ENCODE data around the gene PIGV. TPM values are rescaled to one million over a fixed set of nuclear protein-coding genes. Genes with fewer than 3 reads are reported as not detected.
"Not testable (repeated sequence)": the region's sequence is repeated elsewhere in the genome, so short reads cannot be mapped to it uniquely, and the experiment has no call there.

The PIGV gene
- total RNA-seq, 2 experiments from 2014 or later, result 10.3 to 18.0 TPM

DNA sequence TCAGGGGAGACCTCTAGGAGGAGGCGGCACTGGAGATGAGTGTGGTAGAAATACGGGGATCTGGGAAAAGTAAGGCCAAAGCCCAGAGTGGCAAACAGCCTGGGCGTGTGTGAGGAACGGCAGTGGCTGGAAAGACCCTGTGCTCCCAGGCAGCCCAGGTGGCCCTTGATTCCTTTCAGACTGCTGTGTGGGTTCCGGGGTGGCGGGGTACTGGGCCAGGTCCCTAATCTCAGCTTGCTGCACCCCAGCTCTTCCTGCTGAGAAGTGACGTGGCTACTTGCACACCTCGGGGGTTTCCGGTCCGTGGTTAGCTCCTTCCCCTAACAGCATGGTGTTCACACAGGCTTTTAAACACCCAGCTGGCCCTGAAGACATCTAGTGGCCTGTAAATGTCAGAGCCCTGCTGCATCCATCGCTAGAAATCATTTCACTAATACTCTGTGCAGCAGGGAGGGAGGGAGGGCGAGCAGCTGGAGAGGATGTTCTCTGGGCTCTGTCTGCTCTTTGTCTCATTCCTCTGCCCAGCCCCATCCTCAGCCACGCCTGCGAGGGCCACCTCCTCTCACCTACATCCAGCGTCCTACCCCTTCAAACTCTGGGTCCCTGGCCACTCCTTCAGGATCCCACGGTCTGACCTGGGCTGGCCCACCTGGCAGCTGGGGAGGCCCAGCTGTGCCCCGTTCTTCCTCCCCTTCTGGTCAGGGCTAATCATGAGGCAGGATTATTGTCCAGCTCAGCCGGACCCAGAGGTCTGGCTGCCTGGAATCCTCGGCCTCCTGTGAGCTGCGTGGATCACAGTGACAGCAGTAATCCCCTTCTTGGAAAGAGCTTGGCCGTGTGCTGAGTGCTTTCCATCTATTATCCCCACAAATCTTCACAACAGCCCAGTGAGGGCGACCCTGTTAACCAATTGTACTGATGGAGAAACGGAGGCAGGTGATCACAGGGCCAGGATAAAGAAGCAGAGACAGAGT is 46.0 kb downstream of the PIGV start:
- TF ChIP-seq, protein P1, sequence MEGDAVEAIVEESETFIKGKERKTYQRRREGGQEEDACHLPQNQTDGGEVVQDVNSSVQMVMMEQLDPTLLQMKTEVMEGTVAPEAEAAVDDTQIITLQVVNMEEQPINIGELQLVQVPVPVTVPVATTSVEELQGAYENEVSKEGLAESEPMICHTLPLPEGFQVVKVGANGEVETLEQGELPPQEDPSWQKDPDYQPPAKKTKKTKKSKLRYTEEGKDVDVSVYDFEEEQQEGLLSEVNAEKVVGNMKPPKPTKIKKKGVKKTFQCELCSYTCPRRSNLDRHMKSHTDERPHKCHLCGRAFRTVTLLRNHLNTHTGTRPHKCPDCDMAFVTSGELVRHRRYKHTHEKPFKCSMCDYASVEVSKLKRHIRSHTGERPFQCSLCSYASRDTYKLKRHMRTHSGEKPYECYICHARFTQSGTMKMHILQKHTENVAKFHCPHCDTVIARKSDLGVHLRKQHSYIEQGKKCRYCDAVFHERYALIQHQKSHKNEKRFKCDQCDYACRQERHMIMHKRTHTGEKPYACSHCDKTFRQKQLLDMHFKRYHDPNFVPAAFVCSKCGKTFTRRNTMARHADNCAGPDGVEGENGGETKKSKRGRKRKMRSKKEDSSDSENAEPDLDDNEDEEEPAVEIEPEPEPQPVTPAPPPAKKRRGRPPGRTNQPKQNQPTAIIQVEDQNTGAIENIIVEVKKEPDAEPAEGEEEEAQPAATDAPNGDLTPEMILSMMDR (conservative IDR thresholded peaks at IDR 0.05; ENCODE audit: low read length), result peak; percentile 52
- TF ChIP-seq EZH2phosphoT487 (IDR thresholded peaks at IDR 0.05; ENCODE audit: borderline replicate concordance, low read depth, low read length), result no peak
- Histone ChIP-seq H3K4me2 (ENCODE audit: low read length) (peak overlapping the region; percentile 51), H3K79me2 (ENCODE audit: insufficient read depth, low read depth, low read length) (no peaks in the 10 kb centered on the region), H4K20me1 (ENCODE audit: insufficient read depth, low read length) (no peaks in the 10 kb centered on the region), H3K4me3 (ENCODE audit: low read depth, low read length, poor library complexity, severe bottlenecking) (no peak overlapping the region), H3K4me1 (ENCODE audit: insufficient read depth, low read length, poor library complexity, severe bottlenecking) (peaks cover 23% of the 10 kb centered on the region), H3K9me2 (ENCODE audit: insufficient read depth, low read length) (no peaks in the 10 kb centered on the region), H3K27ac (ENCODE audit: low read depth, low read length, poor library complexity, severe bottlenecking) (peak overlapping the region; percentile 57), H3K36me3 (ENCODE audit: insufficient read depth, low read length) (peaks cover 44% of the 10 kb centered on the region; the same call in 1 of the 2 replicates), H3K9me3 (ENCODE audit: low read length) (no peaks in the 10 kb centered on the region), H2AFZ (ENCODE audit: low read length) (no peak overlapping the region)
- intact Hi-C loops (cut with micrococcal nuclease; ENCODE audit: unreplicated experiment), result loop anchor here (2.0 kb wide), 2 partner anchors 23 to 45 kb away; no protein-coding TSS in a partner anchor
- peak; percentile 85 for DNase-seq (ENCODE audit: low spot score)
- POLR2A ChIA-PET, result interaction anchor here (0.5 to 1.6 kb wide), 11 partner anchors 9 to 534 kb away, joined by 3 to 11 read pairs (median 4); partner anchors contain the start of gene GPN2
- CTCF ChIA-PET (ENCODE audit: unreplicated experiment), result interaction anchor here (1.5 kb wide), 1 partner anchor 13 kb away, joined by 9 read pairs; no protein-coding TSS in a partner anchor
- BruUV-seq (replicated peaks), result no TSS peak

DNA sequence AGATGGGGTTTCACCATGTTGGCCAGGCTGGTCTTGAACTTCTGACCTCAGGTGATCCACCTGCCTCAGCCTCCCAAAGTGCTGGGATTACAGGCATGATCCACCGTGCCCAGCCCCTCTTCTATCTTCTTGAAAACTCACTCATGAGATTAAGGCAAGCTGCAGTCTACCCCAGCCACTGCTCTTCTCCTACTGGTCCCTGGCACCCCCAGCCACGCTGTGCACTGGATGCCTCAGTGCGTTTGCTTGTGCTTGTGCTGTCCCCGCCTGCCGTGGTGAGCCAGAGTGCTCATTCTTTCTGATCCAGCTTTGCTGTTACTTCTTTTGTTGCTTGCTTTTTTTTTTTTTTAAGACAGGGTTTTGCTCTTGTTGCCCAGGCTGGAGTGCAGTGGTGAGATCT is 49.9 kb downstream of the PIGV start:
- BruUV-seq (replicated peaks); H3K4me3 ChIP-seq (ENCODE audit: low read depth, low read length, poor library complexity, severe bottlenecking); H3K4me2 ChIP-seq (ENCODE audit: low read length); H2AFZ ChIP-seq (ENCODE audit: low read length); intact Hi-C loops (cut with micrococcal nuclease; ENCODE audit: unreplicated experiment); H4K20me1 ChIP-seq (ENCODE audit: insufficient read depth, low read length); DNase-seq (ENCODE audit: low spot score); H3K27ac ChIP-seq (ENCODE audit: low read depth, low read length, poor library complexity, severe bottlenecking); H3K9me2 ChIP-seq (ENCODE audit: insufficient read depth, low read length); CTCF ChIA-PET (ENCODE audit: unreplicated experiment); POLR2A ChIA-PET; H3K79me2 ChIP-seq (ENCODE audit: insufficient read depth, low read depth, low read length); H3K9me3 ChIP-seq (ENCODE audit: low read length): not testable (repeated sequence)
- H3K4me1 ChIP-seq (ENCODE audit: insufficient read depth, low read length, poor library complexity, severe bottlenecking), result peaks cover 15% of the 10 kb centered on the region
- H3K36me3 ChIP-seq (ENCODE audit: insufficient read depth, low read length), result peaks cover 66% of the 10 kb centered on the region

DNA sequence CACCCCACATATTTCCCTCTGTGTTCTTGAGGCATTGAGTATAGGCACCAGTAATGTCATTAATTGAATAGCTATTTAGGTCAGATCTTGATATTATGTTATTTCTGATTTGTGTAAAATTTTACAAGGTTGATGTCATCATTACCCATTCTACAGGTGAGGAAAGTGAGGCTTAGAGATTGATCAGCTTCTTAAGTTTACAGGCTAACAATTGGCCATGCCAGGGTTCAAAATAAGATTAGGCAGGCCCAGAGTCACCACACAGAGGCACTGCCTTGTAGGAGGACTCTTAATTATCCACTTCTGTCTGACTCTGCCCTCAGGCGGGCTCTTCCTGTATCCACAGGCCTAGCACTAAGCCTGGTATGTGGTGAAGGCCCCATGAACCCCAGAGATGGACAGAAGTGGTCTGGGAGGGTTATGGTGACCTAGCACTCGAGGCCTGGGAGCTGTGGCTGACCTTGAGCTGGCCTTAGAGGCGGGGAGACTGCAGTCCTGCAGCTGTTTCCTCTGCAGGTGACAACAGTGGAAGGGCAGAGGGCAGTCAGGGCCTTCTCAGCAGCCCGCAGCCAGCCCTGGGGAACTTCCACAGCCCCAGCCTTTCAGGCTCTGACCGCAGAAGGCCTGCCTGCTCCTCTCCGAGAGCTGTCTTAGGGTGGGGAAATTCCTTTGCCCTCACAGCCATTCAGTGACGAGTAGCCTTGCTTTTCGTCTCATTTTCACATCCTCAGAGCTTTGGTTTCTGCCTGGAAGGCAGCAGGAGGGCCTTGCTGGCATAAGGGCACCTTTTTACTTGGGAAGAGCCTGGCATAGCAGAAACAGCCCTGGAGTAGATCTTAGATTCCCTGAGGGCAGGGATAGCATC is 51.0 kb downstream of the PIGV start:
- H2AFZ ChIP-seq (ENCODE audit: low read length), result no peak overlapping the region
- no peak for DNase-seq (ENCODE audit: low spot score)
- no peak overlapping the region for H3K4me2 ChIP-seq (ENCODE audit: low read length)
- H4K20me1 ChIP-seq (ENCODE audit: insufficient read depth, low read length), result no peaks in the 10 kb centered on the region
- H3K4me1 ChIP-seq (ENCODE audit: insufficient read depth, low read length, poor library complexity, severe bottlenecking), result peaks cover 6% of the 10 kb centered on the region
- H3K36me3 ChIP-seq (ENCODE audit: insufficient read depth, low read length), result peaks cover 67% of the 10 kb centered on the region
- CTCF ChIA-PET (ENCODE audit: unreplicated experiment), result no interaction called here
- H3K9me3 ChIP-seq (ENCODE audit: low read length), result no peaks in the 10 kb centered on the region
- H3K9me2 ChIP-seq (ENCODE audit: insufficient read depth, low read length), result no peaks in the 10 kb centered on the region
- POLR2A ChIA-PET, result interaction anchor here (0.6 kb wide), 1 partner anchor 39 kb away, joined by 3 read pairs; no protein-coding TSS in a partner anchor
- H3K4me3 ChIP-seq (ENCODE audit: low read depth, low read length, poor library complexity, severe bottlenecking), result no peak overlapping the region
- intact Hi-C loops (cut with micrococcal nuclease; ENCODE audit: unreplicated experiment), result no loop called here
- BruUV-seq (replicated peaks), result no TSS peak
- no peaks in the 10 kb centered on the region for H3K79me2 ChIP-seq (ENCODE audit: insufficient read depth, low read depth, low read length)
- H3K27ac ChIP-seq (ENCODE audit: low read depth, low read length, poor library complexity, severe bottlenecking), result no peak overlapping the region
- TF ChIP-seq EZH2phosphoT487 (IDR thresholded peaks at IDR 0.05; ENCODE audit: borderline replicate concordance, low read depth, low read length), result no peak
- TF ChIP-seq, protein P1 (conservative IDR thresholded peaks at IDR 0.05; ENCODE audit: low read length), result no peak
